HG03045 (cell line): ENCODE results near the gene PNMT.
"Not testable (repeated sequence)": the region's sequence is repeated elsewhere in the genome, so short reads cannot be mapped to it uniquely, and the experiment has no call there.

Experiments used
- ATAC-seq: cut with Tn5 transposase; IDR thresholded peaks from one replicate; pipeline ENCODE4 v1.9.1; 2021; ENCODE audit warnings: mild to moderate bottlenecking, moderate library complexity; ENCODE audit not compliant: unreplicated experiment

PNMT gene

DNA sequence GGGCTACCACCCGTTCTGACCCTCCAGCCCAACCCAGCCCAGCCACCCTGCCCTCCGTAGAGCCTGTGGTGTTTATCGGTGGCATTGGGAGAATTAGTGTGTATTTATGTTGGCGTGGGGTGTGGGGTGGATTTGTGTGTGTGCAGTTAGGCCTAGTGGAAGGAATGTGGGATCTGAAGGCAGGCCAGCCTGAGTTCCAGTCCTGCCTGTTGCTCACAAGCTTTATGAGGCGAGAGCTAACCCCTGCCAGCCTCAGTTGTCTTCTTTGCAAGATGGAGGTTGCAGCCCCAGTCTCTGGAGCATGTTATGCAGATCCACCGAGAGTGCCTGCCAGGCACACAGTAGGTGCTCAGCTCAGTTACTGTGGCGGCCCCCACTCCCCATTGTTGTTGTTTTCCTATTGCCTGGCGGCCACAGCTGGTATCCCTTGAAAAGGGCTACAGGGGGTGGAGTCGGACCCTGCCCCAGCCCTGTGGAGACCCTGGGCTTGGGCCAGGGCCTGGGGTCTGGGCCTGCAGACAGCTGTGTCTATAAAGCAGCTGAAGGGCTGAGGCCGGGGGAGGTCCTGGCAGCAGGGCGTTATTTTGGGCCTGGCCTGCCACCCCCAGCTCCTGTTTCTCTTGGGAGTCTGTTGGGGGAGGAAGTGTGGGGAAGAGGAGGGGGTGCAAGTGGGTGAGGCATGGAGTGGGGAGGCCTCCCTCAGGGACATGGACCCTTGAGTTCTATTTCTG is 36.7 kb downstream of the PNMT start:
- ATAC-seq, result no peak

DNA sequence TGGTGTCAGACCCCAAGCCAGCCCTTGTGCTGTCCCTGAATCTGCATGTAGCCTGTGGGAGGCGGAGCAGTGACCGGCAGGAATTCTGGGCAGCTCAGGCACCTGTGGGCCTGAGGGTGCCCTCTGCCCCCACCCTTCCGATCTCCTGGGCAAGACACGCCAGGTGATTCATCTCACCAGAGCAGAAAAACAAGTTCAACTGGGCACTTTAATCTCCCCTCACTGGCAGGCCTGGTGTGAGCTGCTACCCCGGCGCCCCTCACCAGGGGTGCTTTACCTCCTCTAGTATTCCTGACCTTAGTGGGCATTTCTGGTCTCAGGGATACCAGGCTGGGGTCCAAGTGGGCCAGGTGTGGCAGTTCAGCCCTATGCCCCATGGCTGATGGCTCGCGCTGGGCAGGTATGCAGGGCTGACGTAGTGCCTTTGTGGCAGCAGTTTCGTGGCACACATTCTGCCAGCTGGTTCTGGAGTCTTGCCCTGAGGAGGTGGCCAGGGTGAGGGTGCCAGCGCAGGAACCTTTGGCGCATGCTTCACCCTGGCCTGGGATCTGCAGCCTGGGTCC is 37.6 kb downstream of the PNMT start:
- ATAC-seq, result no peak

DNA sequence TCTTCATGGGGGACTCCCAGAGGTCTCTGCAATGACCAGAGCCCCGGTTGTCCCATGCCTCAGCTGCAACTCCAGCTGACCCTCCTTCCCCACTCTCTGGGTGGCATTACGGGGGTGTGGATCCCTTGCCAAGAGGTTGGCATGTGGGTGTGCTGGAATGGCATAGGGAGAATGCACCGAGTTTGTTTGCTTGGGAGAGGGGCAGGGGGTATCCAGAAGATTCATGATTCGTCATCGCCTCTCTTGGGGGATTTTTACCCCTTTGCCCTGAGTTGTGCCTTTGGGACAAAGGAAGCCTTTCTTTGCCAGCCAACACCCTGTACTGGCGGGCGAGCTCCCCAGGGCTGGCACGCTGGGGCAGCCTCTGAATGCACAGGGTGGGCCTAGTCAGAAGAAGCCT is 38.1 kb downstream of the PNMT start:
- ATAC-seq, result no peak

DNA sequence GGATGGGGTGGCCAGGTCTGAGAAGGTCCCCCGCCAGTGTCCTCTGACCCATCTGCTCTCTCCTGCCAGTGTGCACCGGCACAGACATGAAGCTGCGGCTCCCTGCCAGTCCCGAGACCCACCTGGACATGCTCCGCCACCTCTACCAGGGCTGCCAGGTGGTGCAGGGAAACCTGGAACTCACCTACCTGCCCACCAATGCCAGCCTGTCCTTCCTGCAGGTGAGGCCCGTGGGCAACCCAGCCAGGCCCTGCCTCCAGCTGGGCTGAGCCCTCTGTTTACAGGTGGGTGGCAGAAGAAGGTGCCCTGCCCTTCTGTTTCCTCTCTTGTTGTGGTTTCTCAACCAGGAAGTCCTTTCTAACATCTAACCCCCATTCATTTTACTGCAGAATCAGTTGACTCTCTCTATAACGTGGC is 38.7 kb downstream of the PNMT start:
- no peak for ATAC-seq

DNA sequence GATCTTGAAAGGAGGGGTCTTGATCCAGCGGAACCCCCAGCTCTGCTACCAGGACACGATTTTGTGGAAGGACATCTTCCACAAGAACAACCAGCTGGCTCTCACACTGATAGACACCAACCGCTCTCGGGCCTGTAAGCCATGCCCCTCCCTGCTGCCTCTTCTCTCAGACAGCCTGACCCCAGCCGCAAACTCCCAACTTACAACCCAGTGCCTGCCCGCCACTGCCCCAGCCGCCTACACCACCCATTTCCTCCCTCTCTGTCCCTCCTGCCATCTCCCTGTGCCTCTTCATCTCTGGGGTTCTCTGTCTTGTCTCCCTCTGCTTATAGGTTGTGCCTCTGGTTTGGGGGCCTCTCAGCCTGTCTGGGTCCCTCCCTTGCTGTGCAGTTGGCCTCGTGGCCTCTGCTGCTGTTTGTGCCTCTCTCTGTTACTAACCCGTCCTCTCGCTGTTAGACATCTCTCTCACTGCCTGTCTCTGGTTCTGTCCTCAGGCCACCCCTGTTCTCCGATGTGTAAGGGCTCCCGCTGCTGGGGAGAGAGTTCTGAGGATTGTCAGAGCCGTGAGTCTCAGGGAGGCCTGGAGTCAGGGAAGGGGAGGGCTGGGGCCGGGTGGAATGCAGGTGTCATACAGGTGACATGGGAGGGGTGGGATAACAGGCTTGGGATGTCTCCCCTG is 41.2 kb downstream of the PNMT start:
- ATAC-seq, result no peak

DNA sequence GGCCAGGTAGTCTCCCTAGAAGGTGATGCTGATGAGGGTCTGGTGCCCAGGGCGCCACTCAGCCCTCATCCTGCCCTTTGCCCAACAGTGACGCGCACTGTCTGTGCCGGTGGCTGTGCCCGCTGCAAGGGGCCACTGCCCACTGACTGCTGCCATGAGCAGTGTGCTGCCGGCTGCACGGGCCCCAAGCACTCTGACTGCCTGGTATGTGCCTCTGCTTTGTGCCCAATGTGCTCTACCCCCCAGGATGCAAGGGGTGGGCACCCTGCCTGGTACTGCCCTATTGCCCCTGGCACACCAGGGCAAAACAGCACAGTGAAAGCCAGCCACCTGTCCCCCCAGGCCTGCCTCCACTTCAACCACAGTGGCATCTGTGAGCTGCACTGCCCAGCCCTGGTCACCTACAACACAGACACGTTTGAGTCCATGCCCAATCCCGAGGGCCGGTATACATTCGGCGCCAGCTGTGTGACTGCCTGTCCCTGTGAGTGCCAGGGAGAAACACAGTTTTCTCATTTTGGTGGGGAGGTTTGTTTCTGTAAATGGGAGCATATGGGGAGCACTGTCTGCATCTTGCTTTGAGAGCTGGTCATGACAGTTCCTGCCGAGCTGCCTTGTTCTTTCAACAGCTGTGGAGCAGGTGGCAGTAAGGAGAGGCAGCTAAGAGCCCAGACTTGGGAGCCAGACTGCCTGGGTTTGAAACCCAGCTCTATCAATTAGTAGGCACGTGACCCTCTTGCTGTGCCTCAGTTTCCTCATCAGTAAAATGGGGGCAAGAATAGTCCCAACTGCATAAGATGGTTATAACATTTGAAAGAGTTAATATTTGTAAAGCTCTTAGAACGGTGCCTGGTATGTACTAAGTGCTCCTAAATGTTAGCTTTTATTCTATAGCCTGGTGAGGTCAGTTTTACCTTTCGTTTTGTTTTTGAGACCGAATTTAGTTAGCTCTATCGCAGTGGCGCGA is 42.0 kb downstream of the PNMT start:
- no peak for ATAC-seq

DNA sequence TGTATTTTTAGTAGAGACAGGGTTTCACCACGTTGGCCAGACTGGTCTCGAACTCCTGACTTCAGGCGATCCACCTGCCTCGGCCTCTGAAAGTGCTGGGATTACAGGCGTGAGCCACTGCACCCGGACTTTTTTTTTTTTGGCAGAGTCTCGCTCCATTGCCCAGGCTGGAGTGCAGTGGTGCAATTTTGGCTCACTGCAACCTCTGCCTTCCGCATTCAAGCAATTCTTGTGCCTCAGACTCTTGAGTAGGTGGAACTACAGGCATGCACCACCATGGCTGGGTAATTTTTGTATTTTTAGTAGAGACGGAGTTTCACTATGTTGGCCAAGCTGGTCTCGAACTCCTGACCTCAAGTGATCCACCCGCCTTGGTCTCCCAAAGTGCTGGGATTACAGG is 42.8 kb downstream of the PNMT start:
- ATAC-seq, result not testable (repeated sequence)

DNA sequence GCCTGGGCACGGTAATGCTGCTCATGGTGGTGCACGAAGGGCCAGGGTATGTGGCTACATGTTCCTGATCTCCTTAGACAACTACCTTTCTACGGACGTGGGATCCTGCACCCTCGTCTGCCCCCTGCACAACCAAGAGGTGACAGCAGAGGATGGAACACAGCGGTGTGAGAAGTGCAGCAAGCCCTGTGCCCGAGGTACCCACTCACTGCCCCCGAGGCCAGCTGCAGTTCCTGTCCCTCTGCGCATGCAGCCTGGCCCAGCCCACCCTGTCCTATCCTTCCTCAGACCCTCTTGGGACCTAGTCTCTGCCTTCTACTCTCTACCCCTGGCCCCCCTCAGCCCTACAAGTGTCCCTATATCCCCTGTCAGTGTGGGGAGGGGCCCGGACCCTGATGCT is 43.6 kb downstream of the PNMT start:
- ATAC-seq, result no peak

DNA sequence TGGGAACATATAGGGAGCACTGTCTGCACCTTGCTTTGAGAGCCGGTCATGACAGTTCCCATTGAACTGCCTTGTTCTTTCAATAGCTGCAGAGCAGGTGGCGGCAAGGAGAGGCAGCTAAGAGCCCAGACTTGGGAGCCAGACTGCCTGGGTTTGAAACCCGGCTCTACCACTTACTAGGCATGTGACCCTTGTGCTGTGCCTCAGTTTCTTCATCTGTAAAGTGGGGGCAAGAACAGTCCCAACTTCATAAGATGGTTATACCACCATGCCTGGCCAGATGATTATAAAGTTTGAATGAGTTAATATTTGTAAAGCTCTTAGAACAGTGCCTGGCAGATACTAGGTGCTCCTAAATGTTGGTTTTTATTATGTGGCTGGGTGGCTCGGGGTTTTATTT is 46.0 kb downstream of the PNMT start:
- ATAC-seq, result no peak

DNA sequence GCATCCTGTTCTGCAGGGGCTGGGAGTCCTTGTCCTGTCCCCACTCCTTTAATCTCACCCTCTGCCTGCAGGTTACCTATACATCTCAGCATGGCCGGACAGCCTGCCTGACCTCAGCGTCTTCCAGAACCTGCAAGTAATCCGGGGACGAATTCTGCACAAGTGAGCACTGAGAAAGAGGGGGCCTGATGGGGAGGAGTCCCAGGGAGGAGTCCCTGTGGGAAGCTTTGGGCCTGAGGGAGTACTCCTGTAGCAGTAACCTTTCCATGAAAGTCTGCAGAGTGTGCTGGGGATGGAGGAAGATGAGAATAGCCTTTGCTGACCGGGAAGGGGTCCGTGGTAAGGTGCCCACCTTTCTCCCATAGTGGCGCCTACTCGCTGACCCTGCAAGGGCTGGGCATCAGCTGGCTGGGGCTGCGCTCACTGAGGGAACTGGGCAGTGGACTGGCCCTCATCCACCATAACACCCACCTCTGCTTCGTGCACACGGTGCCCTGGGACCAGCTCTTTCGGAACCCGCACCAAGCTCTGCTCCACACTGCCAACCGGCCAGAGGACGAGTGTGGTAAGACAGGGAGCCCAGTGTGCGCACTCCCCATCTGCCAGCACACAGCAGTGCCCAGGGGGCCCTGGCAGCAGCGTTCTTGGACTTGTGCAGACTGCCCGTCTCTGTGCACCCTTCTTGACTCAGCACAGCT is 47.3 kb downstream of the PNMT start:
- ATAC-seq, result no peak

DNA sequence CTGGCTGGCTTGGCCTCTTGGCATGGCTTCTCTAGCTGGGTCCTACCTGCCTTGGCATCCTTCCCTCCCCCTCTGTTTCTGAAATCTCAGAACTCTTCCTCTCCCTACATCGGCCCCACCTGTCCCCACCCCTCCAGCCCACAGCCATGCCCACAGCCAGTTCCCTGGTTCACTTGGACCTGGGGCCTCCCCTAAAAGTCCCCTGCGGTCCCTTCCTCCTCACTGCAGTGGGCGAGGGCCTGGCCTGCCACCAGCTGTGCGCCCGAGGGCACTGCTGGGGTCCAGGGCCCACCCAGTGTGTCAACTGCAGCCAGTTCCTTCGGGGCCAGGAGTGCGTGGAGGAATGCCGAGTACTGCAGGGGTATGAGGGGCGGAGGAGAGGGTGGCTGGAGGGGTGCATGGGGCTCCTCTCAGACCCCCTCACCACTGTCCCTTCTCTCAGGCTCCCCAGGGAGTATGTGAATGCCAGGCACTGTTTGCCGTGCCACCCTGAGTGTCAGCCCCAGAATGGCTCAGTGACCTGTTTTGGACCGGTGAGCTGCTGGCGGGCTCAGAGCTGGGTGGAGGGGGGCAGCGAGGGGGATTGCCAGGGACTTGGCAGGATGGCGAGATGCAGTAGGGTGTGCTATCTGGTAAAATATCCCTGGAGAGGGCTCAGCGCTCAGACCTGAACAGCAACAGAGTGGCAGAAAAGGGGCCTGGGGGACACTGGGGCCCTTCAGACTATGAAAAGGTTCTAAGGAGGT is 48.0 kb downstream of the PNMT start:
- ATAC-seq, result no peak

DNA sequence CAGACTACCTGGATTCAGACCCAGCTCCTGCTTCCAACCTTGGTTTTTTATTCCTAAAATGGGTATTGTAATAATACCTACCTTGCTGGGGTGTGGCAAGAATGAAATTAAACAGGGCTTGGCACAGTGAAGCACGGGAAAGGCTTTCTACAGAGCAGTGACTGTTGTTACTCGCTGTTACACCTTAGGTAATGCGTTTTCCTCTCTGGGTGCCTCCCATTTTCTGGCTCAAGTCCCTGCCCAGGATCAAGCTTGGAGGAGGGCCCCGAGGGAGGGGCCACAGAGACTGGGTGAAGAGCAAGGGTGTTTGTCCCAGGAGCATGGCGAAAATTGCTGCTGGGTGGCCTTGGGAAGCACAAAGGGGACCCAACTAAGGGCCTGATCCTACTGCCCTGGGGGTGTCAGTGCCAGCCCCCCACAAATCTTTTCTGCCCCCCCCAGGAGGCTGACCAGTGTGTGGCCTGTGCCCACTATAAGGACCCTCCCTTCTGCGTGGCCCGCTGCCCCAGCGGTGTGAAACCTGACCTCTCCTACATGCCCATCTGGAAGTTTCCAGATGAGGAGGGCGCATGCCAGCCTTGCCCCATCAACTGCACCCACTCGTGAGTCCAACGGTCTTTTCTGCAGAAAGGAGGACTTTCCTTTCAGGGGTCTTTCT is 48.8 kb downstream of the PNMT start:
- ATAC-seq, result no peak

DNA sequence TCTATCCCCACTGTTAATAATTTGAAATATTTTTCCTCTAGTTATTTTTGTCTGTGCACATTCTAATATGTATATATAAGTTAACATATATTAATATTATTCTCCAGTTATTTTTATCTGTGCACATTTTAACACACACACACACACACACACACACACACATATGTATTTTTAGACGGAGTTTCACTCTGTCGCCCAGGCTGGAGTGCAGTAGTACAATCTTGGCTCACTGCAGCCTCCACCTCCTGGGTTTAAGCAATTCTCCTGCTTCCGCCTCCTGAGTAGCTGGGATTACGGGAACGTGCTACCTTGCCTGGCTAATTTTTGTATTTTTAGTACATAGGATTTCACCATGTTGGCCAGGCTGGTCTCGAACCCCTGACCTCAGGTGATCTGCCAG is 49.4 kb downstream of the PNMT start:
- no peak for ATAC-seq

DNA sequence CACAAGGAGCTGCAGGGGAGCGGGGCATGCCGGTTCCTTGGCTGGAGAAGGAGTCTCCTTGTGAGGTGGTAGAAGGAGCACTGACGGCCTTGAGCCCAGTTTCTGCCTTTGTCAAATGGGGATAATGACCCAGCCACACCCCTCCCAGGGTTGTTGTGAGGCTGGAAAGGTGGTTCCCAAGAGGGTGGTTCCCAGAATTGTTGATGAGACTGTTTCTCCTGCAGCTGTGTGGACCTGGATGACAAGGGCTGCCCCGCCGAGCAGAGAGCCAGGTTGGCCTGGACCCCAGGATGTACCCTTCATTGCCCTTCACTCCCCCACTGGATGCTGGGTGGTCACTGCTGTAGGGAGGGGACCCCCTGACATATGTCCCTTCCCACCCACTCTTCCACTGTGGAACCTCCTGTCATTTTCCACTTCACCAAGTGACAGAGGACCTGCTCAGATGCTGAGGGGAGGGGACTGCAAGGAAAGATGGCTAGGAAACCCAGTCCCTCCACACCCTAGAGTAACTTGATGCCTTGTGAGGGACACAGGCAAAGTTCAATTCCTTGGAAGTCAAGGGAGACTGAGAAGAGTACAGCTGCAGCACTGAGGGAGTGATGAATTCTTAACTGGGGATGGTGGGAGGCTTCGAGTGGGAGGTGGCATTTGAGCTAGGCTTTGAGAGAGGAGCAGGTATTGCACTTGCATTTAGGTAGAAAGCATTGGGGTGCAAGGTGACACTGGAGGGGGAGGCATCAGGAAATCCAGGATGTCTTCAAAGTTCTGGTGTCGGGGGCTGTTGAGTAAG is 51.5 kb downstream of the PNMT start:
- no peak for ATAC-seq
